Suppressor macrophage (primary cell): ENCODE measurements around the gene MOV10L1.

Experiments
- DNase-seq, 4 experiments: peaks; one replicate each; pipeline ENCODE4 v3.0.0-alpha.2; 2020 to 2022

MOV10L1 gene

DNA sequence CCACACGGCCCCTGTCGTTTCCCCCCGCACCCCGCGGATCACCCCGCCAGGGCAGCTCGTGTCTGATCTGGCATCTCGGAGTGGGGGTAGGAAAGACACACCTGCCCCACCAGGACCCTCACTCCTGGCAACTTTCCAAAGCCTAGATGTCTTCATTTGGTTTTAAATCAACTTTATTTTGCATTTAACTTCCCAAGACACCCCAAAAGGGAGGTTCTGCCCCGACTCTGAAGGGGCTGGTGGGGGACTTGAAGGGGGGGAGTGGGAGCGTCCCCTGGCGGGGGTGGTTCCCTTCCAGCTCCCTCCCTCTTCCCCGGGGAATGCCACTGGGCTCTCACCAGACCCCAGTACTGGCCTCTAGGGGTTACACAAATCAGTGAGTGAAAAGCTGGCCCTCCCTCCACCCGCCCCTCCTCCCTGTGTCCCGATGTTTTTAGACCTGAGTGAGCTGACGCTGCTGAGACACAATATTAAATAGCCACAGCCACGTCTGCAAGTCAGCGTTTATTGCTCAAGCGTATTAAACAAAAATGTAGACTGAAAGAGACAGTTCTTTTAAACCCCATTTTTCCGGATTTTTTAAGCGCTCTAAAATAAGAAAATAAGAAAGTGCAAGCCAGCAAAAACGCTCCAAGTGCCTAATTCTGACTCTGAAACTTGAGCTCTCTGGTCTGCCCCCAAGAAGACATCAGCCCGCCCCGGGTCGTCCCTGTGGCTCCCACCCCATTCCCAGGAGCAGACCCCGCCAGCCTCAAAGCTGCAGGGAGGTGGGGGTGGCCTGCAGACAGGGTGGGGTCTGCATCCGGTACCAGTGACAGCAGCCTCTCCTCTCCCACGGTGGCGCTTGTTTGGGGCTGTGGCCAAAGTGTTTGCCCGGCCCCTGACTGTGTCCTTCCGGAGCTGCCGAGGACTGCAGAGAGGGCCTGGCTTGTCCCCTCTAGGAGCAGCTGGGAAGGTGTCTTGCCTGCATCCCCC is 30.6 kb upstream of the MOV10L1 start:
- no peak for DNase-seq

GRCh38 chr22:50059881-50060262 is 29.9 kb upstream of the MOV10L1 start:
- no peak for DNase-seq

GRCh38 chr22:50060441-50061140 is 29.2 kb upstream of the MOV10L1 start:
- DNase-seq, result no peak

DNA sequence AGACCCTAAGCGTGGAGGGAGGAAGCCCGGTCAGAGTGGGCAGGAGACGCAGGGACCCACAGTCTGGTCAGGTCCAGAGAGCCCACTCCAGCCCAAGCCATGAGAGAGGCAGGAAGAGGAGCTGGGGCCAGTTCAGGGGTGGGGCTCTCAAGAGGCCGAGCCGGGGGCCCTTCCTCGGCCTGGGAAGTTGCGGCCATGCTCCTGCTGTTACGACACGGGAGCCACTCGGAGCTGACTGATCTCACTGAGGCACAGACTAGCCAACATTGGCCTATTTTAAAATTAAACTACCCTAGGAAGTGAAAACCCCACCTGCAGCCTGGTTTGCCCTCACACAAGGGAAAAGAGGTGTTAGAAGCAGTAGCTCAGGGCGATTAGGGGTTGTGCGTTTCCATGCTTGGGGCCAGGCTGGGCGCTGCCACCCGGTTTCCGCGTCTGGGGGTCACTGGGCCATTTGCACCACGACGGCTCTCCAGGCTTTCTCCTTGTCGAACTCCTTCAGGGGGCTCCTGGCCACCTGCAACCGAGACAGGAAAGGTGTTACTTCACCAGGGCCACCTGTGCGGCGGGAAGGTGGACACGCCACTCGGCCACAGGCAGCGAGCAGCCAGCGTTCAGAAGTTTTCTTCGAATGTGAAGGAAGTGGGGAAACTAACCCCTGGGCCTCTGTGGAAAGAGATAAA is 28.5 kb upstream of the MOV10L1 start:
- DNase-seq, result no peak

GRCh38 chr22:50061824-50062355 is 27.9 kb upstream of the MOV10L1 start:
- DNase-seq, result no peak

GRCh38 chr22:50062509-50063135 is 27.2 kb upstream of the MOV10L1 start:
- no peak for DNase-seq

- no peak for DNase-seq
Measured at GRCh38 chr22:50063589-50064393, 26.0 kb upstream of the MOV10L1 start.

DNA sequence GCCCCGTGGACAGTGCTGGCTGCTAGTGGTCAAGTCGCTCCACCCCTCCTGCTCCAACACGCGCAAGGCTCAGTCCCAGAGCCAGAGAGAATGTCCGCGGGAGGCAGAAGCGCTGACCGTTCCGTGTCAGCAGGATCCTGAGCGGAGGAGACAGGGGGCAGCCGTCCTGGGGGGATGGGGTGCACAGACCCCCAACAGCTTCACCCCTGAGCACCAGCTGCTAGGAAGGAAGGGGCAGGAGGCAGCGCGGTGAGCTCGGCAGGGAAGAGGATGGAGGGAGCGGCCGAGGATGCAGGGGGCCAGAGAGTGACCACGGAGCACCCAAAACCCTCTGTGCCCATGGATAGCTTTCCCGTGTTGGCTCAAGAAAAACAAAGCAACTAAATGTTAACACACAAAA is 25.4 kb upstream of the MOV10L1 start:
- no peak for DNase-seq

DNA sequence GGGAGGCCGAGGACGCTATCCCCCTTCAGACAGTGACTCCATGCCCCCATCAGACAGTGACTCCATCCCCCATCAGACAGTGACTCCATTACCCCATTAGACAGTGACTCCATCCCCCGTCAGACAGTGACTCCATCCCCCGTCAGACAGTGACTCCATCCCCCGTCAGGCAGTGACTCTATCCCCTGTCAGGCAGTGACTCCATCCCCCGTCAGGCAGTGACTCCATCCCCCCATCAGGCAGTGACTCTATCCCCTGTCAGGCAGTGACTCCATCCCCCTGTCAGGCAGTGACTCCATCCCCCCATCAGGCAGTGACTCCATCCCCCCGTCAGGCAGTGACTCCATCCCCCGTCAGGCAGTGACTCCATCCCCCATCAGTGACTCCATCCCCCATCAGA is 22.6 kb upstream of the MOV10L1 start:
- DNase-seq, result no peak

GRCh38 chr22:50068096-50068495 is 21.7 kb upstream of the MOV10L1 start:
- no peak for DNase-seq

- no peak for DNase-seq
Measured at GRCh38 chr22:50070366-50070765, 19.4 kb upstream of the MOV10L1 start.

GRCh38 chr22:50071432-50072166 is 18.2 kb upstream of the MOV10L1 start:
- DNase-seq, result no peak

- no peak for DNase-seq
Measured at GRCh38 chr22:50072167-50072555, 17.6 kb upstream of the MOV10L1 start.

GRCh38 chr22:50072714-50073538 is 16.9 kb upstream of the MOV10L1 start:
- DNase-seq, result no peak

GRCh38 chr22:50074056-50074455 is 15.8 kb upstream of the MOV10L1 start:
- DNase-seq, result no peak

GRCh38 chr22:50074551-50075530 is 15.0 kb upstream of the MOV10L1 start:
- no peak for DNase-seq

- no peak for DNase-seq
Measured at GRCh38 chr22:50076646-50077535, 12.9 kb upstream of the MOV10L1 start.

DNA sequence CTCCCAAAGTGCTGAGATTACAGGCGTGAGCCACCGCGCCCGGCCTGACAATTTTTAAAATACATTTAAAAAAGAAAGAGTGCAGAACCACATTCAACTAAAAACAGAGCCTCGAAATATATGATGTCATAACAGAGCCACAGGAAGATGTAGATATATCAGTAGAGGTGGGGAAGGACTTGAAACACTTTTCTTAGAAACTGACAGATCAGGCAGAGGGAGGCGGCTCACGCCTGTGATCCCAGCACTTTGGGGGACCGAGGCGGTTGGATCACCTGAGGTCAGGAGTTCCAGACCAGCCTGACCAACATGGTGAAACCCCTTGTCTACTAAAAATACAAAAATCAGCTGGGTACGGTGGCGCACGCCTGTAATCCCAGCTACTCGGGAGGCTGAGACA is 11.6 kb upstream of the MOV10L1 start:
- DNase-seq, result no peak
